Ovary (tissue), 9 donors: ENCODE data around the gene P3H2. TPM values are rescaled to one million over a fixed set of nuclear protein-coding genes. Genes with fewer than 3 reads are reported as not detected.

Source experiments
- DNase-seq, 5 donors: peaks; one replicate each; pipeline ENCODE4 v3.0.0-alpha.2; 2019 to 2020
- H3K27ac ChIP-seq, 2 donors: fragments of 200-600 bp; one replicate each; pipeline versions ENCODE4 v1.5.1 to v1.8.0; 2019 to 2022
- H3K27me3 ChIP-seq: fragments of 200-600 bp; one replicate; pipeline ENCODE4 v1.8.0; 2022
- H3K36me3 ChIP-seq: fragments of 200-600 bp; sonication (generic); one replicate; pipeline ENCODE4 v1.5.1; 2019
- H3K4me1 ChIP-seq: one replicate; pipeline ENCODE4 v1.8.1; 2013; ENCODE audit warnings: mild to moderate bottlenecking, moderate library complexity; ENCODE audit not compliant: insufficient read depth
- H3K4me3 ChIP-seq: fragments of 200-600 bp; sonication (generic); one replicate; pipeline ENCODE4 v1.5.1; 2017
- H3K9me3 ChIP-seq, 2 donors: fragments of 200-600 bp in 1 of 2; sonication (generic) in 1 of 2; one replicate each; pipeline versions ENCODE4 v1.5.1 to v1.8.1; 2013 to 2019; ENCODE audit warnings: mild to moderate bottlenecking in 1 of 2, moderate library complexity in 1 of 2
- CTCF ChIP-seq, 3 donors: fragments of 450-650 bp in 2 of 3; fragments of 200-600 bp in 1 of 3; IDR thresholded peaks; one replicate each; pipeline versions ENCODE4 v1.5.1 to v1.8.0; 2016 to 2022; ENCODE audit warnings: antibody characterized with exemption in 3 of 3, mild to moderate bottlenecking in 1 of 3
- EP300 ChIP-seq: sonication (generic); formaldehyde crosslinking; IDR thresholded peaks from one replicate; pipeline ENCODE4 v1.6.1; 2017; ENCODE audit warnings: antibody characterized with exemption
- POLR2A ChIP-seq: fragments of 450-650 bp; IDR thresholded peaks from one replicate; pipeline ENCODE4 v1.6.1; 2017; ENCODE audit warnings: antibody characterized with exemption, mild to moderate bottlenecking, moderate library complexity
- WGBS, 3 donors: extraction: QIAGEN DNeasy Blood & Tissue Kit in 1 of 3; methylation state at CpG; one replicate each; pipeline versions ENCODE4 v1.1.5 to v1.1.7; 2013 to 2017; 5-methylcytosine and 5-hydroxymethylcytosine counted together
- intact Hi-C, 4 donors: fragments of 100-400 bp; cut with DNase I; formaldehyde crosslinking; loops; one replicate each; pipeline versions ENCODE4 v1.11.0 to v1.15.1; 2022 to 2023
- polyA plus RNA-seq, 2 donors: library from polyadenylated mRNA; stranded (reverse); fragments of 200-250 nt in 1 of 2; fragments of 350-450 nt in 1 of 2; fragmentation: Illumina TruSeq in 1 of 2; extraction: RNeasy Lipid Tissue Mini Kit (QIAGEN cat#74804) in 1 of 2; gene quantifications; one replicate each; pipeline ENCODE4 v1.2.3, GENCODE V29; 2013 to 2014
- total RNA-seq, 7 donors: library from RNA; depleted of rRNA in 2 of 7; stranded (reverse); fragments of >200 nt in 2 of 7; fragmentation: NEBNext Ultra II Directional in 3 of 7; extraction: Animal tissue kit (Norgen Biotek cat#: 25700) in 3 of 7; gene quantifications; one replicate each; pipeline versions ENCODE4 v1.1.0 to v1.2.4, GENCODE V29; 2016 to 2023
- donor health status: DM: no; HTN: no; CAD: no; lungs with moderate emphysema.
- donor health status: DM: no; HTN: no; CAD: no.
- donor health status: Bipolar disorder and iron deficiency.
- donor health status: DM: yes; HTN: yes; CAD: no.
- donor health status: DM: no; HTN: no; CAD: no.
- donor health status: DM: yes; HTN: yes; CAD: no.

Gene P3H2
- total and polyA plus RNA-seq, 9 donors: 10.6 to 359 (median 22.8) TPM

DNA sequence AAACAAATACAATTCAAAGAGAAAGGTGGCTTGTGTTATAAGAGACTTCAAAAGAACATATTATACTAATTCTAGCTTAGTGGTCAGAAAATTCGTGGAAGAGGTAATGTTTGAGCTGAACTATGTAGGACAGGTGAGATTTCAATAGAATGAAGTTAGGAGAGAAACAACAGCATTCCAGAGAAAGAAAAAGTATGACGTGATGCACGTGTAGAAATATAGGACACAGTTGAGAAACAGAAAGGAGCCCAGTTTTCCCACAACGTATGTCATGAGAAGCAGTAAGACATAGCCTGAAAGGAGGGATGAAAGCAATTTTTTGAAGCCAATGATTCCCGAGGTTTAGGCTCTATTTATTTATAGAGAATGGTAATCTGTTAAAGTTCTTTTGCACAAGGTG is 18.7 kb upstream of the P3H2 start:
- no peaks in the 10 kb centered on the region for H3K4me1 ChIP-seq
- TF ChIP-seq POLR2A (no peak), EP300 (no peak), CTCF (IDR thresholded peaks at IDR 0.05) (no peak)

GRCh38 chr3:190132371-190132770 is 11.7 kb upstream of the P3H2 start:
- Histone ChIP-seq H3K27me3 (no peaks in the 10 kb centered on the region), H3K4me1 (no peaks in the 10 kb centered on the region), H3K36me3 (no peaks in the 10 kb centered on the region), H3K4me3 (no peak overlapping the region), H3K27ac (no peak overlapping the region), H3K9me3 (no peaks in the 10 kb centered on the region)
- intact Hi-C loops: no loop called here
- DNase-seq: no peak
- TF ChIP-seq CTCF (IDR thresholded peaks at IDR 0.05): no peak
- no peak for TF ChIP-seq EP300
- TF ChIP-seq POLR2A: no peak

More for the DNA sequence above, 18.7 kb upstream of the P3H2 start:
- H3K4me3 ChIP-seq: no peak overlapping the region
- no peaks in the 10 kb centered on the region for H3K27me3 ChIP-seq
- H3K36me3 ChIP-seq: no peaks in the 10 kb centered on the region
- DNase-seq: no peak
- no peak overlapping the region for H3K27ac ChIP-seq
- WGBS, 3 donors: 63 to 74% (median 64%) methylated on average over 5 of the region's 5 CpGs
- intact Hi-C loops: no loop called here
- no peaks in the 10 kb centered on the region for H3K9me3 ChIP-seq

- TF ChIP-seq CTCF (IDR thresholded peaks at IDR 0.05): no peak
- no peak for TF ChIP-seq POLR2A
- no peaks in the 10 kb centered on the region for H3K27me3 ChIP-seq
- H3K36me3 ChIP-seq: no peaks in the 10 kb centered on the region
- intact Hi-C loops: no loop called here
- H3K4me3 ChIP-seq: no peak overlapping the region
- no peak overlapping the region for H3K27ac ChIP-seq
- 58 to 74% (median 60%) methylated on average over 4 of the region's 4 CpGs for WGBS, 3 donors
- H3K4me1 ChIP-seq: no peaks in the 10 kb centered on the region
- no peaks in the 10 kb centered on the region for H3K9me3 ChIP-seq
- no peak for DNase-seq
Observed at GRCh38 chr3:190131329-190131728, 10.6 kb upstream of the P3H2 start.

GRCh38 chr3:190130696-190131095 is 10.0 kb upstream of the P3H2 start:
- H3K36me3 ChIP-seq: no peaks in the 10 kb centered on the region
- TF ChIP-seq CTCF (IDR thresholded peaks at IDR 0.05) (no peak), POLR2A (no peak), EP300 (no peak)
- H3K4me1 ChIP-seq: no peaks in the 10 kb centered on the region
- intact Hi-C loops: no loop called here
- no peaks in the 10 kb centered on the region for H3K27me3 ChIP-seq
- no peak overlapping the region for H3K27ac ChIP-seq
- H3K9me3 ChIP-seq: no peaks in the 10 kb centered on the region
- WGBS, 3 donors: 73 to 89% (median 87%) methylated on average over 6 of the region's 6 CpGs
- no peak for DNase-seq
- H3K4me3 ChIP-seq: no peak overlapping the region

- no peak overlapping the region for H3K4me3 ChIP-seq
- no peak overlapping the region for H3K27ac ChIP-seq
- H3K36me3 ChIP-seq: no peaks in the 10 kb centered on the region
- H3K4me1 ChIP-seq: no peaks in the 10 kb centered on the region
- no peak for DNase-seq
- no peak for TF ChIP-seq POLR2A
- TF ChIP-seq CTCF (IDR thresholded peaks at IDR 0.05): no peak
- no peak for TF ChIP-seq EP300
- no peaks in the 10 kb centered on the region for H3K27me3 ChIP-seq
- 91 to 100% (median 97%) methylated on average over 2 of the region's 2 CpGs for WGBS, 3 donors
- intact Hi-C loops: no loop called here
- H3K9me3 ChIP-seq: no peaks in the 10 kb centered on the region
Observed at GRCh38 chr3:190130037-190130436, 9.3 kb upstream of the P3H2 start.
